Esophagus squamous epithelium (tissue), 4 donors: ENCODE results near the gene MOB3A.

Experiments used
- CTCF ChIP-seq, 6 experiments: fragments of 450-650 bp in 4 of 6; fragments of 200-600 bp in 2 of 6; sonication (generic) in 2 of 6; IDR thresholded peaks; one replicate each; pipeline ENCODE4 v1.5.1; 2016 to 2019; ENCODE audit warnings: antibody characterized with exemption in 6 of 6, mild to moderate bottlenecking in 4 of 6, moderate library complexity in 4 of 6
- POLR2A ChIP-seq, 4 donors: fragments of 450-650 bp; IDR thresholded peaks; one replicate each; pipeline ENCODE4 v1.6.1; 2017; ENCODE audit warnings: antibody characterized with exemption in 4 of 4, mild to moderate bottlenecking in 4 of 4, moderate library complexity in 3 of 4

GRCh38 chr19:2027361-2027760 is 68.8 kb downstream of the MOB3A start:
- TF ChIP-seq CTCF (IDR thresholded peaks at IDR 0.05) (peak in 1 of 6 experiments; percentile 22), POLR2A (IDR thresholded peaks at IDR 0.05) (no peak)
